DMS114 treated with DMSO at 0.1 percent for 48 hours (cell line): Measurements from ENCODE around the gene PITRM1.
A peak's percentile ranks its signal among the peaks of the same experiment; 100 is the strongest.
"Not testable (repeated sequence)": the region's sequence is repeated elsewhere in the genome, so short reads cannot be mapped to it uniquely, and the experiment has no call there.

Source experiments
- DNase-seq: peaks from one replicate; lab custom pipeline; 2025; ENCODE audit not compliant: unreplicated experiment; lab: John Stamatoyannopoulos, UW

PITRM1 gene

GRCh38 chr10:3122486-3123205 lies 49.9 kb downstream of the PITRM1 start:
- DNase-seq = no peak

GRCh38 chr10:3122034-3122433 lies 50.5 kb downstream of the PITRM1 start:
- DNase-seq = no peak

- DNase-seq = peak; percentile 13
Measured at GRCh38 chr10:3119796-3120459, 52.7 kb downstream of the PITRM1 start.

GRCh38 chr10:3118641-3119091 lies 53.9 kb downstream of the PITRM1 start:
- no peak for DNase-seq

- DNase-seq = no peak
Measured at GRCh38 chr10:3117486-3117885, 55.1 kb downstream of the PITRM1 start.

- DNase-seq = no peak
Measured at GRCh38 chr10:3116508-3117100, 56.0 kb downstream of the PITRM1 start.

- no peak for DNase-seq
Measured at GRCh38 chr10:3115685-3116084, 56.9 kb downstream of the PITRM1 start.

- DNase-seq = no peak
Measured at GRCh38 chr10:3113343-3113720, 59.2 kb downstream of the PITRM1 start.

GRCh38 chr10:3111621-3112163 lies 60.9 kb downstream of the PITRM1 start:
- no peak for DNase-seq

GRCh38 chr10:3110782-3111620 lies 61.6 kb downstream of the PITRM1 start:
- no peak for DNase-seq

- DNase-seq = no peak
Measured at GRCh38 chr10:3109633-3110032, 62.9 kb downstream of the PITRM1 start.

GRCh38 chr10:3109196-3109595 lies 63.4 kb downstream of the PITRM1 start:
- DNase-seq = no peak

GRCh38 chr10:3108575-3109105 lies 63.9 kb downstream of the PITRM1 start:
- DNase-seq = no peak

GRCh38 chr10:3108033-3108432 lies 64.5 kb downstream of the PITRM1 start:
- DNase-seq = no peak

- no peak for DNase-seq
Measured at GRCh38 chr10:3107426-3107961, 65.1 kb downstream of the PITRM1 start.

- no peak for DNase-seq
Measured at GRCh38 chr10:3106928-3107425, 65.6 kb downstream of the PITRM1 start.

GRCh38 chr10:3106328-3106727 lies 66.3 kb downstream of the PITRM1 start:
- DNase-seq = not testable (repeated sequence)

GRCh38 chr10:3105905-3106304 lies 66.7 kb downstream of the PITRM1 start:
- DNase-seq = no peak

GRCh38 chr10:3105166-3105565 lies 67.4 kb downstream of the PITRM1 start:
- DNase-seq = no peak

GRCh38 chr10:3104251-3104918 lies 68.2 kb downstream of the PITRM1 start:
- no peak for DNase-seq
